Regular cardiac myocyte (primary cell): ENCODE results near the gene FRMPD4. TPM values are rescaled to one million over a fixed set of nuclear protein-coding genes. Genes with fewer than 3 reads are reported as not detected.

Source experiments
- total RNA-seq: library from RNA; depleted of rRNA; stranded (reverse); fragments of >200 nt; gene quantifications from 2 replicates; pipeline ENCODE4 v1.2.3, GENCODE V29; 2014

FRMPD4 gene
- total RNA-seq: 2.1 and 6.2 TPM in 2 replicates

GRCh38 chrX:12138361-12139313 is at the start of gene FRMPD4:
Gene FRMPD4, plus strand, starts transcription at chrX:12138473. Its CDS starts 499 bp downstream, at chrX:12138972.

